Keratinocyte (primary cell): ENCODE results near the gene ANKRD60.

ENCODE experiments used
- CTCF ChIP-seq, 3 experiments: IDR thresholded peaks in 1 of 3; conservative IDR thresholded peaks in 1 of 3; optimal IDR thresholded peaks in 1 of 3; 2 replicates in 2 of 3; 3 replicates in 1 of 3; pipeline versions ENCODE3 to v1.5.1; 2011; ENCODE audit warnings: low read length in 3 of 3, mild to moderate bottlenecking in 3 of 3, moderate library complexity in 2 of 3, control low read depth in 1 of 3, inconsistent platforms in 1 of 3; ENCODE audit not compliant: insufficient read depth in 2 of 3; ENCODE audit errors: extremely low read depth in 1 of 3
- EZH2 ChIP-seq: IDR thresholded peaks from one replicate; pipeline ENCODE4 v1.6.1; 2012; ENCODE audit warnings: inconsistent platforms, mild to moderate bottlenecking, low read length, moderate library complexity

GRCh38 chr20:58238490-58238889 is 10.0 kb upstream of the ANKRD60 start:
- TF ChIP-seq EZH2 (no peak), CTCF (optimal IDR thresholded peaks at IDR 0.05 in 1 of 3, IDR thresholded peaks at IDR 0.05 in 1 of 3, conservative IDR thresholded peaks at IDR 0.05 in 1 of 3; ENCODE audit: extremely low read depth in 1 of 3, insufficient read depth in 2 of 3, low read length in 3 of 3) (no peak)
